ENCODE results near the gene DDX1.
"Not testable (repeated sequence)": the region's sequence is repeated elsewhere in the genome, so short reads cannot be mapped to it uniquely, and the experiment has no call there.

Gene DDX1

GRCh38 chr2:15617778-15618448, 26.2 kb downstream of the DDX1 start:
- DNase-seq, result no peak

GRCh38 chr2:15618449-15618855, 26.8 kb downstream of the DDX1 start:
- DNase-seq, result no peak

GRCh38 chr2:15619076-15619475, 27.4 kb downstream of the DDX1 start:
- no peak for DNase-seq

GRCh38 chr2:15619510-15619909, 27.8 kb downstream of the DDX1 start:
- no peak for DNase-seq

GRCh38 chr2:15619938-15620337, 28.3 kb downstream of the DDX1 start:
- no peak for DNase-seq

- no peak for DNase-seq
Measured at GRCh38 chr2:15620340-15620739, 28.7 kb downstream of the DDX1 start.

GRCh38 chr2:15620857-15621471, 29.3 kb downstream of the DDX1 start:
- DNase-seq, result no peak

GRCh38 chr2:15621472-15621870, 29.8 kb downstream of the DDX1 start:
- DNase-seq, result not testable (repeated sequence)

GRCh38 chr2:15622214-15622613, 30.5 kb downstream of the DDX1 start:
- no peak for DNase-seq

GRCh38 chr2:15622614-15623480, 31.2 kb downstream of the DDX1 start:
- no peak for DNase-seq

- no peak for DNase-seq
Measured at GRCh38 chr2:15623481-15623796, 31.8 kb downstream of the DDX1 start.

- DNase-seq, result no peak
Measured at GRCh38 chr2:15623898-15624541, 32.4 kb downstream of the DDX1 start.

- no peak for DNase-seq
Measured at GRCh38 chr2:15624903-15625302, 33.2 kb downstream of the DDX1 start.

- no peak for DNase-seq
Measured at GRCh38 chr2:15625344-15626036, 33.8 kb downstream of the DDX1 start.

GRCh38 chr2:15626126-15626525, 34.5 kb downstream of the DDX1 start:
- DNase-seq, result no peak

- DNase-seq, result no peak
Measured at GRCh38 chr2:15626967-15627366, 35.3 kb downstream of the DDX1 start.

- DNase-seq, result no peak
Measured at GRCh38 chr2:15627817-15628684, 36.4 kb downstream of the DDX1 start.

- DNase-seq, result no peak
Measured at GRCh38 chr2:15628899-15629855, 37.5 kb downstream of the DDX1 start.

- no peak for DNase-seq
Measured at GRCh38 chr2:15630121-15630977, 38.7 kb downstream of the DDX1 start.
